Medulla oblongata (tissue), 1 donor: ENCODE results near the gene IL16.

Experiments
- DNase-seq: peaks from one replicate; pipeline ENCODE4 v3.0.0-alpha.2; 2015; ENCODE audit errors: extremely low spot score

Gene IL16

DNA sequence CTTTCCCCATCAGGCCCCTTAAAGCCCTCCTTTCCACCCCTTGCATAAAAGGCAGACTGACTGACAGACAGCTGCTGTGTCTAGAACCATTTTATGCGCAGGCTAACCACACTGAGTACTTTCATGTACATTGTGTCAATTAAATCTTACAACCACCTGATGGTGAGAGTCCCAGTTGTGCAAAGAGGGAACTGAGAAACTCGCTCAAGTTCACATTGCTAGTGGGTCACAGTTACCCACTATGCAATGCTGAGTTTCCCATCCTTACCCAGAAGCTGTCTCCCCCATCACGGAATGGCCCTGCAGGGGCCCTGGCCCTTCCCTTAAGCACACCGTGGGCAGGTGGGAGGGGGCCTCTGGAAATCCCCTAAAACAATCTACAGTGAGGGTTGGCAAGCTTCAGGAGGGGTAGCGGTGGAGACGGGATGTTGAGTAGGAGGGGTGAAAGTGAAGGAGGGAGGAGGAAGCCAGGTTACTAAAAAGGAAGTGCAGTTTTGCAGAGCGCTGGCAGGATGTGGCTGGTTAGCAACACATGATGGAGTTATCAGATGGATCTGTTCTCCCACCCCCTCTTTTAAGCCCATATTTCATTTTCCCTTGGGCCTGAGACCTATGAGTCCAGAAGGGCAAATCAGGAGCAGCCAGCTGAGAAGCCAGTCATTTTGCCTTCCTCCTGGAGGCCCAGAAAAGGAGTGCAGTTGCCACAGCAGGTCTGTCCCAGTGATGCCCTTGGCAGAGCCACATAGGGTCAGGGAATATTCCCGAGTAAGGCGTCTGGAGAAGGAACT is 97.2 kb downstream of the IL16 start:
- DNase-seq = peak; percentile 50

- DNase-seq = no peak
Observed at GRCh38 chr15:81294516-81294880, 97.8 kb downstream of the IL16 start.

DNA sequence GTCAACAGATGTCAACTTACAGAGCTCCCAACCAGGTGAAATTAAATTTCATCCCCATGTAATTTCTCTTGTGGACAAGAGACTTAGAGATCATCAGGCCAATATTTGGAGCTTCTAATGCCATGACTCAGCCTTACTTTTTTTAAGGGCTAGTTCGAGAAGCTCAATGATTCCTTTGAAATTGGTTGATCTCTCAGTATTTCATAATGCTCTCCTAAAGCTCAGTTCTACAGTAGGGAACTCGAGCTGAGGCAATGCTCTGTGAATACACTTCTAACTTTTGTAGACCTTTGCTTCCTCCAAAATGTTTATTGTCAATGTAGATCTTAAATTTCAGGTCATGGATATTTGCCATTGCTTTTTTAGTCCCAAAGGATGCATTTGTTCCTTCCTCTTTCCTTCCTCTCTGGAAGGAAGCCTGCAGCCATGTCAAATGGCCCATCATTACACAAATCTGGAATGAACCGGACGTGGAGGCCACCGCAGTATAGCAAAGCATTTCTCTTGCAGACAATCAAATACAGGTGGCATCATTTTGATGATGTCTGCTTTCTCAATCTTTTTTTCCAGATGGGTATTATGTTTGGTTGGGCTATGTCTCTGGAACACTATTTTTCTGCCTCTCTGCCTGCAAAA is 98.9 kb downstream of the IL16 start:
- no peak for DNase-seq

DNA sequence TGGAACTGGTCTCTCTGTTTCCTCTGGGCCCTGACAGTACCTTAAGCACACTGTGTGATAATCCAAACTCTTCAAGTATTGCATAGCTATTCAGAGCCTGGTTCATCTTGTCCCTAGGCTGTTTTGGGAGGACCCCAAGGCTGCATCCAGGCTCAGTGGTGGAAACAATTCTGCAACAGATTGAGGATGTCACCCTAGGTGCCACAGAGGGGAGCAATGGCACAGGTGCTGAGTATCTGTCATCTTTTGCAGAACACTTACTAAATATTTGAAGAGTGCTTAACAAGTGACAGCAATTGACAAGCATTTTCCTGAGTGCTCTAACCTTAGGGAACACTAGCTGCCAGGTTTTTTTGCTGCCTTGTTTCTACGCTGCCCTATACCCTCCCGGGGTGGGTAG is 99.5 kb downstream of the IL16 start:
- DNase-seq = no peak

- peak; percentile 79 for DNase-seq
Observed at GRCh38 chr15:81296673-81297072, 100.0 kb downstream of the IL16 start.

DNA sequence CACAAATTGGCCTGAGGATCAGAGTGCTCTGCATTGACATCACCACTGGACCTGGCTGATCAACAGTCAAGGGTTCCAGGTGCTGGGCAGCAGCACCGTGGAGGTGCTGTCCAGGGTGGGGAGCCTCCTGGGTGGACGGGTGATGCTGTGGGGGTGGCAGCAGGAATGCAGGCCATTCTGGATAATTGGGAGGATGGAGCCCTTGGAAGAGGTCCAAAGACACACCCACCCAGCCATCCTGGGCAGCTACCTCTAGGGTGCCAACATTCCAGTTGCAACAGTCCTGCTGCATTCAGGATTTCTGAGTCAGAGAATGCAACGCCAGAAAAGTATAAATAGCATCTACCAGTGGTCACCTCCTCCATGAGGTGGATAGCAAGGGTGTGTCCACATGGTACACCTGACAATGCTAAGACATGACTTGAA is 100.5 kb downstream of the IL16 start:
- DNase-seq = no peak

- no peak for DNase-seq
Observed at GRCh38 chr15:81297603-81298575, 101.2 kb downstream of the IL16 start.

DNA sequence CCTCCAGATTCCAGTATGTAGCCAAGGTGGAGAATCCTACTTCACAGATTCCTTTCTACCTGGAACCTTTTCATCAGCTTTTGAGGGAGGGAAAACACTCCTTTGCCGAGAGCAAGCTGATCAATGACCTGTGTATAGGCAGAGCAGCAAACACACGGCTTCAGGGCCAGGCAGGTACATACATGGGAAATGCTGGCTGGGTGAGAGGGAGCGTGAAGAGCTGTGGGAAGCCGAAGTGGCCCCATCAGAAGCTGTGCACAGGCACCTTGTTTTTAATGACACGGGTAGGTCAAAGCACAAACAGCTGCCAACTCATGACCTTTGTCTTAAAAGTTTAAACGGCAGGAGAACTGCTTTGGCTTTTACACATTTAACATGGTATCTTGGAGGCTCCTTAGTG is 101.9 kb downstream of the IL16 start:
- no peak for DNase-seq

DNA sequence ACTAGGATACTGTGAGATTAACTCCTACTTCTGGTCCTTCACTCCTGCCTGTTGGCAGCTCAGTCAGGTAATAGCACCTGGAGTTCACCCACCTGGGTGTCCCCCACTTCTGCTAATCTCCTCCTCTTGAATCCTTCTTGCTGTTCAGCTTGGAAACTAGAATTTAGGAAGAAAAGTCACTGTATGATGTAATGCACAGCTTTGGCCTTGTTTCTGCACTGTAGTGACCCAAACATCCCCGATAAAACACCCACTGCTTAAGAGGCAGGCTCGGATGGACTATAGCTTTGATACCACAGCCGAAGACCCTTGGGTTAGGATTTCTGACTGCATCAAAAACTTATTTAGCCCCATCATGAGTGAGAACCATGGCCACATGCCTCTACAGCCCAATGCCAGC is 102.5 kb downstream of the IL16 start:
- no peak for DNase-seq

- no peak for DNase-seq
Observed at GRCh38 chr15:81299630-81300273, 103.1 kb downstream of the IL16 start.

GRCh38 chr15:81301385-81301784 is 104.7 kb downstream of the IL16 start:
- no peak for DNase-seq

- DNase-seq = peak; percentile 85
Observed at GRCh38 chr15:81301815-81302399, 105.2 kb downstream of the IL16 start.

- peak; percentile 39 for DNase-seq
Observed at GRCh38 chr15:81302701-81303109, 106.0 kb downstream of the IL16 start.

- DNase-seq = peak; percentile 59
Observed at GRCh38 chr15:81303244-81304225, 106.9 kb downstream of the IL16 start.

- DNase-seq = peak; percentile 83
Observed at GRCh38 chr15:81304226-81304625, 107.5 kb downstream of the IL16 start.

- no peak for DNase-seq
Observed at GRCh38 chr15:81308260-81308659, 111.6 kb downstream of the IL16 start.

GRCh38 chr15:81309647-81310450 is 113.2 kb downstream of the IL16 start:
- no peak for DNase-seq

- no peak for DNase-seq
Observed at GRCh38 chr15:81310480-81310879, 113.8 kb downstream of the IL16 start.

- DNase-seq = peak; percentile 71
Observed at GRCh38 chr15:81311752-81312464, 115.2 kb downstream of the IL16 start.
